Mesenchymal stem cell (in vitro differentiated cells and primary cell): Measurements from ENCODE around the gene GOSR2. TPM values are rescaled to one million over a fixed set of nuclear protein-coding genes. Genes with fewer than 3 reads are reported as not detected.

ENCODE experiments used
- DNase-seq: peaks from one replicate; pipeline ENCODE4 v3.0.0-alpha.2; 2013
- H2AFZ ChIP-seq: one replicate; pipeline ENCODE4 v1.6.1; 2013; ENCODE audit warnings: low read depth, mild to moderate bottlenecking, control low read depth, inconsistent platforms, low read length, moderate library complexity
- H2AK5ac ChIP-seq: 2 replicates; pipeline ENCODE4 v1.6.1; 2013; ENCODE audit warnings: low read length, moderate library complexity, mild to moderate bottlenecking, inconsistent platforms; ENCODE audit not compliant: severe bottlenecking
- H2BK120ac ChIP-seq: one replicate; pipeline ENCODE4 v1.6.1; 2013; ENCODE audit warnings: low read depth, mild to moderate bottlenecking, inconsistent platforms, low read length, moderate library complexity
- H2BK12ac ChIP-seq, 2 experiments: one replicate each; pipeline ENCODE4 v1.6.1; 2013; ENCODE audit warnings: inconsistent platforms in 2 of 2, low read length in 2 of 2, mild to moderate bottlenecking in 2 of 2, moderate library complexity in 2 of 2, control low read depth in 1 of 2
- H2BK15ac ChIP-seq: one replicate; pipeline ENCODE4 v1.6.1; 2013; ENCODE audit warnings: mild to moderate bottlenecking, low read depth, inconsistent platforms; ENCODE audit not compliant: poor library complexity, severe bottlenecking
- H2BK5ac ChIP-seq: 2 replicates; pipeline ENCODE4 v1.6.1; 2013; ENCODE audit warnings: low read depth, mild to moderate bottlenecking, low read length, control low read depth, inconsistent platforms; ENCODE audit not compliant: poor library complexity, severe bottlenecking
- H3K14ac ChIP-seq, 2 experiments: one replicate each; pipeline ENCODE4 v1.6.1; 2013; ENCODE audit warnings: inconsistent platforms in 2 of 2, low read length in 2 of 2, control low read depth in 1 of 2, mild to moderate bottlenecking in 1 of 2, moderate library complexity in 1 of 2
- H3K18ac ChIP-seq, 2 experiments: one replicate each; pipeline ENCODE4 v1.6.1; 2013; ENCODE audit warnings: inconsistent platforms in 2 of 2, low read length in 2 of 2, control low read depth in 1 of 2, low read depth in 1 of 2, mild to moderate bottlenecking in 1 of 2
- H3K23ac ChIP-seq, 2 experiments: one replicate each; pipeline ENCODE4 v1.6.1; 2013; ENCODE audit warnings: inconsistent platforms in 2 of 2, low read length in 2 of 2, mild to moderate bottlenecking in 2 of 2, moderate library complexity in 2 of 2, control low read depth in 1 of 2
- H3K27ac ChIP-seq: 2 replicates; pipeline ENCODE4 v1.5.1; 2013; ENCODE audit warnings: mild to moderate bottlenecking, moderate library complexity, low read length, control low read depth, inconsistent platforms; ENCODE audit not compliant: poor library complexity, severe bottlenecking
- H3K27me3 ChIP-seq, 2 experiments: 2 replicates each; pipeline versions ENCODE4 v1.6.1 to v1.7.0; 2013; ENCODE audit warnings: low read length in 2 of 2, mild to moderate bottlenecking in 2 of 2, moderate library complexity in 2 of 2, control low read depth in 1 of 2, inconsistent platforms in 1 of 2; ENCODE audit not compliant: control insufficient read depth in 1 of 2, insufficient read depth in 1 of 2
- H3K36me3 ChIP-seq, 2 experiments: 2 replicates each; pipeline versions ENCODE4 v1.6.1 to v1.7.0; 2013; ENCODE audit warnings: low read length in 2 of 2, control low read depth in 1 of 2, inconsistent platforms in 1 of 2, low read depth in 1 of 2, mild to moderate bottlenecking in 1 of 2; ENCODE audit not compliant: insufficient read depth in 2 of 2, control insufficient read depth in 1 of 2
- H3K4ac ChIP-seq, 2 experiments: one replicate each; pipeline ENCODE4 v1.6.1; 2013; ENCODE audit warnings: inconsistent platforms in 2 of 2, low read length in 2 of 2, mild to moderate bottlenecking in 2 of 2, moderate library complexity in 2 of 2, control low read depth in 1 of 2, low read depth in 1 of 2
- H3K4me1 ChIP-seq: 2 replicates; pipeline ENCODE4 v1.6.1; 2013; ENCODE audit warnings: low read depth, low read length, control low read depth; ENCODE audit not compliant: control insufficient read depth, insufficient read depth
- H3K4me2 ChIP-seq: 2 replicates; pipeline ENCODE4 v1.6.1; 2013; ENCODE audit warnings: low read length, mild to moderate bottlenecking, inconsistent platforms; ENCODE audit not compliant: poor library complexity, severe bottlenecking
- H3K4me3 ChIP-seq, 2 experiments: 2 replicates each; pipeline versions ENCODE4 v1.5.1 to v1.7.0; 2013; ENCODE audit warnings: low read length in 2 of 2, mild to moderate bottlenecking in 2 of 2, control low read depth in 1 of 2, low read depth in 1 of 2; ENCODE audit not compliant: insufficient read depth in 1 of 2
- H3K79me1 ChIP-seq: replicated peaks from 2 replicates; pipeline ENCODE4 v1.6.1; 2013; ENCODE audit warnings: mild to moderate bottlenecking, control low read depth, low read length, inconsistent platforms; ENCODE audit not compliant: poor library complexity, severe bottlenecking
- H3K9ac ChIP-seq: 2 replicates; pipeline ENCODE4 v1.7.0; 2013; ENCODE audit warnings: mild to moderate bottlenecking, low read length, moderate library complexity
- H3K9me3 ChIP-seq: 2 replicates; pipeline ENCODE4 v1.7.0; 2013; ENCODE audit warnings: mild to moderate bottlenecking, low read length; ENCODE audit not compliant: control insufficient read depth
- H4K8ac ChIP-seq: one replicate; pipeline ENCODE4 v1.6.1; 2013; ENCODE audit warnings: inconsistent platforms, mild to moderate bottlenecking, low read length, moderate library complexity
- H4K91ac ChIP-seq: one replicate; pipeline ENCODE4 v1.6.1; 2013; ENCODE audit warnings: mild to moderate bottlenecking, low read length, inconsistent platforms
- WGBS: methylation state at CpG from one replicate; pipeline ENCODE4 v1.1.7; 2013; ENCODE audit warnings: mixed read lengths; 5-methylcytosine and 5-hydroxymethylcytosine counted together
- polyA plus RNA-seq, 2 experiments: library from polyadenylated mRNA; stranded (reverse); fragments of 200-250 nt; gene quantifications; one replicate each; pipeline ENCODE4 v1.2.3, GENCODE V29; 2013

Gene GOSR2
- polyA plus RNA-seq (2013, experiment 1 of 2), result 37.1 TPM
- polyA plus RNA-seq (2013, experiment 2 of 2), result 36.7 TPM

- peak within 1 kb of the TSS; percentile 56 for H2AFZ ChIP-seq
- H2BK15ac ChIP-seq, result no peak within 1 kb of the TSS
- H2AK5ac ChIP-seq, result no peak within 1 kb of the TSS
- H3K4me1 ChIP-seq, result no peaks in the 10 kb centered on the region
- peak within 1 kb of the TSS; percentile 99 for H2BK5ac ChIP-seq
- H4K91ac ChIP-seq, result peak within 1 kb of the TSS; percentile 99
- H3K4me2 ChIP-seq, result peak within 1 kb of the TSS; percentile 92
- no peak within 1 kb of the TSS for H3K14ac ChIP-seq
- H3K9ac ChIP-seq, result peak within 1 kb of the TSS; percentile 97
- peak within 1 kb of the TSS; percentile 92 to 97 for H3K4me3 ChIP-seq
- WGBS, result under 1% methylated on average over 51 of the region's 52 CpGs
- H4K8ac ChIP-seq, result peak within 1 kb of the TSS; percentile 100
- no peaks in the 10 kb centered on the region for H3K27me3 ChIP-seq
- peak within 1 kb of the TSS; percentile 94 to 99 for H3K4ac ChIP-seq
- peak; percentile 93 for DNase-seq
- peak within 1 kb of the TSS in 1 of 2 experiments; percentile 61 for H2BK12ac ChIP-seq
- H3K79me1 ChIP-seq, result peaks cover 5% of the 10 kb centered on the region
- peak within 1 kb of the TSS in 1 of 2 experiments; percentile 66 for H3K23ac ChIP-seq
- H3K36me3 ChIP-seq, result peaks cover 0 to 5% of the 10 kb centered on the region in 2 experiments
- no peaks in the 10 kb centered on the region for H3K9me3 ChIP-seq
- H2BK120ac ChIP-seq, result peak within 1 kb of the TSS; percentile 83
- H3K18ac ChIP-seq, result peak within 1 kb of the TSS; percentile 92 to 100
- H3K27ac ChIP-seq, result peak within 1 kb of the TSS; percentile 99
Observed at GRCh38 chr17:46922804-46923635, at the start of gene GOSR2. GOSR2 (plus strand) TSS chr17:46923160; CDS start chr17:46923193, 33 bp downstream.

GRCh38 chr17:46873941-46874645, 48.9 kb upstream of the GOSR2 start:
- 88% methylated on average over 6 of the region's 7 CpGs for WGBS
- H3K4me2 ChIP-seq, result no peak overlapping the region
- H3K27me3 ChIP-seq, result peaks cover 20 to 60% of the 10 kb centered on the region in 2 experiments
- no peak overlapping the region for H3K18ac ChIP-seq
- no peak overlapping the region for H2BK12ac ChIP-seq
- peaks cover 6% of the 10 kb centered on the region for H3K4me1 ChIP-seq
- H2AFZ ChIP-seq, result no peak overlapping the region
- no peak overlapping the region for H4K91ac ChIP-seq
- no peak overlapping the region for H3K23ac ChIP-seq
- no peak overlapping the region for H4K8ac ChIP-seq
- H2BK5ac ChIP-seq, result no peak overlapping the region
- no peaks in the 10 kb centered on the region for H3K36me3 ChIP-seq
- no peak overlapping the region for H3K27ac ChIP-seq
- no peak overlapping the region for H2AK5ac ChIP-seq
- H3K79me1 ChIP-seq, result no peaks in the 10 kb centered on the region
- no peaks in the 10 kb centered on the region for H3K9me3 ChIP-seq
- H2BK120ac ChIP-seq, result no peak overlapping the region
- no peak overlapping the region for H2BK15ac ChIP-seq
- no peak overlapping the region for H3K14ac ChIP-seq
- H3K4ac ChIP-seq, result no peak overlapping the region
- DNase-seq, result no peak
- no peak overlapping the region for H3K9ac ChIP-seq
- H3K4me3 ChIP-seq, result no peak overlapping the region

GRCh38 chr17:46874906-46875305, 48.1 kb upstream of the GOSR2 start:
- Histone ChIP-seq H3K4me2 (no peak overlapping the region), H3K36me3 (no peaks in the 10 kb centered on the region), H3K14ac (no peak overlapping the region), H3K27me3 (peaks cover 24 to 65% of the 10 kb centered on the region in 2 experiments), H3K27ac (no peak overlapping the region), H3K4me3 (peak overlapping the region in 1 of 2 experiments; percentile 5), H4K91ac (no peak overlapping the region), H3K9ac (no peak overlapping the region), H4K8ac (no peak overlapping the region), H2BK12ac (no peak overlapping the region), H3K4me1 (peaks cover 4% of the 10 kb centered on the region), H2AFZ (no peak overlapping the region), H2BK120ac (no peak overlapping the region), H3K18ac (no peak overlapping the region), H3K23ac (no peak overlapping the region), H2AK5ac (no peak overlapping the region), H3K79me1 (no peaks in the 10 kb centered on the region), H3K4ac (no peak overlapping the region), H3K9me3 (no peaks in the 10 kb centered on the region), H2BK15ac (no peak overlapping the region), H2BK5ac (no peak overlapping the region)
- DNase-seq, result no peak
- 94% methylated on average over 16 of the region's 16 CpGs for WGBS

GRCh38 chr17:46875849-46876352, 47.1 kb upstream of the GOSR2 start:
- Histone ChIP-seq H3K14ac (no peak overlapping the region), H2AK5ac (no peak overlapping the region), H2AFZ (no peak overlapping the region), H3K9ac (no peak overlapping the region), H3K4ac (no peak overlapping the region), H3K4me2 (no peak overlapping the region), H3K4me1 (no peaks in the 10 kb centered on the region), H3K18ac (no peak overlapping the region), H2BK15ac (no peak overlapping the region), H4K8ac (no peak overlapping the region), H3K23ac (no peak overlapping the region), H2BK12ac (no peak overlapping the region), H2BK5ac (no peak overlapping the region), H3K79me1 (no peaks in the 10 kb centered on the region), H4K91ac (no peak overlapping the region), H3K4me3 (no peak overlapping the region), H2BK120ac (no peak overlapping the region), H3K36me3 (no peaks in the 10 kb centered on the region), H3K27ac (no peak overlapping the region), H3K27me3 (peaks cover 26 to 66% of the 10 kb centered on the region in 2 experiments), H3K9me3 (no peaks in the 10 kb centered on the region)
- WGBS, result 84% methylated on average over 13 of the region's 13 CpGs
- DNase-seq, result no peak
